K562 (cell line): Measurements from ENCODE around the gene CYCS. TPM values are rescaled to one million over a fixed set of nuclear protein-coding genes. Genes with fewer than 3 reads are reported as not detected.

ENCODE experiments used
- ATAC-seq: fragments of 200-7000 bp; cut with Tn5 transposase; 3 replicates; pipeline ENCODE4 v1.9.1; 2020; ENCODE audit warnings: moderate library complexity
- BruUV-seq: library from RNA; stranded (reverse); fragments of 400-500 nt; replicated peaks from 2 replicates; lab custom pipeline; 2021; lab: Mats Ljungman, UMichigan
- CTCF ChIA-PET: fragments of 300-600 bp; formaldehyde crosslinking; extraction: SDS; loops from one replicate; lab custom pipeline; 2021; ENCODE audit warnings: low intra/inter-chr PET ratio; lab: Yijun Ruan, JAX
- POLR2A ChIA-PET: fragments of 300-600, 350-650 bp; sonication (Branson Sonifier 250); formaldehyde crosslinking; extraction: SDS; loops from one replicate; lab custom pipeline; 2021; ENCODE audit warnings: antibody characterized with exemption, inconsistent platforms; lab: Yijun Ruan, JAX
- DNase-seq, 4 experiments: peaks; one replicate each; pipeline versions ENCODE4 v3.0.0 to v3.0.0-alpha.2; 2011 to 2018; ENCODE audit warnings: low spot score in 3 of 4, mixed read lengths in 3 of 4; ENCODE audit errors: extremely low read depth in 1 of 4
- FAIRE-seq: peaks from 2 replicates; lab custom pipeline; 2011; peaks lifted over from hg19 to GRCh38; lab: Jason Lieb, UNC
- H2AFZ ChIP-seq: 2 replicates; pipeline ENCODE4 v1.6.0; 2011; ENCODE audit warnings: low read depth, low read length, control low read depth, inconsistent platforms
- H3K27ac ChIP-seq: fragments of 200-600 bp; 3 replicates; pipeline ENCODE4 v1.8.0; 2011; ENCODE audit warnings: low read depth, mild to moderate bottlenecking, control low read depth, inconsistent platforms, low read length, moderate library complexity, mixed read lengths; ENCODE audit errors: extremely low read depth
- H3K27me3 ChIP-seq, 2 experiments: fragments of 300-600 bp in 1 of 2; 2 replicates in 1 of 2; 3 replicates in 1 of 2; pipeline versions ENCODE4 v1.6.0 to v1.8.0; 2011; ENCODE audit warnings: inconsistent platforms in 2 of 2, low read length in 2 of 2, mild to moderate bottlenecking in 1 of 2, mixed read lengths in 1 of 2, moderate library complexity in 1 of 2; ENCODE audit not compliant: control insufficient read depth in 2 of 2, insufficient read depth in 2 of 2
- H3K36me3 ChIP-seq: fragments of 300-600 bp; 3 replicates; pipeline ENCODE4 v1.8.0; 2011; ENCODE audit warnings: mild to moderate bottlenecking, low read length, inconsistent platforms; ENCODE audit not compliant: control insufficient read depth, insufficient read depth
- H3K4me1 ChIP-seq, 2 experiments: fragments of 200-600 bp in 1 of 2; replicated peaks in 1 of 2; 2 replicates in 1 of 2; 3 replicates in 1 of 2; pipeline versions ENCODE4 v1.5.1 to v1.8.0; 2011; ENCODE audit warnings: inconsistent platforms in 2 of 2, low read length in 2 of 2, mild to moderate bottlenecking in 1 of 2, mixed read lengths in 1 of 2, moderate library complexity in 1 of 2; ENCODE audit not compliant: control insufficient read depth in 2 of 2, insufficient read depth in 2 of 2
- H3K4me2 ChIP-seq: 2 replicates; pipeline ENCODE4 v1.6.1; 2011; ENCODE audit warnings: low read length, control low read depth, inconsistent platforms, mixed read lengths; ENCODE audit not compliant: insufficient read depth
- H3K4me3 ChIP-seq: fragments of 200-600 bp; sonication (generic), shearing (Covaris generic); 2 replicates; pipeline ENCODE4 v1.5.1; 2016; ENCODE audit warnings: control low read depth, inconsistent platforms
- H3K79me2 ChIP-seq: fragments of 200-600 bp; 3 replicates; pipeline ENCODE4 v1.8.0; 2011; ENCODE audit warnings: low read length, inconsistent platforms; ENCODE audit not compliant: control insufficient read depth, insufficient read depth
- H3K9ac ChIP-seq, 2 experiments: 2 replicates each; pipeline versions ENCODE4 v1.6.0 to v1.6.1; 2011; ENCODE audit warnings: low read depth in 2 of 2, low read length in 2 of 2, control low read depth in 1 of 2, inconsistent platforms in 1 of 2, mild to moderate bottlenecking in 1 of 2, mixed read lengths in 1 of 2; ENCODE audit not compliant: insufficient read depth in 1 of 2
- H3K9me1 ChIP-seq: one replicate; pipeline ENCODE4 v1.6.0; 2011; ENCODE audit warnings: inconsistent platforms, mild to moderate bottlenecking, low read length, moderate library complexity; ENCODE audit not compliant: control insufficient read depth, insufficient read depth
- H3K9me3 ChIP-seq: replicated peaks from 2 replicates; pipeline ENCODE4 v1.5.1; 2011; ENCODE audit warnings: low read depth, low read length, inconsistent platforms; ENCODE audit not compliant: control insufficient read depth, insufficient read depth
- H4K20me1 ChIP-seq: replicated peaks from 2 replicates; pipeline ENCODE4 v1.6.1; 2011; ENCODE audit warnings: low read length, inconsistent platforms, mixed read lengths; ENCODE audit not compliant: control insufficient read depth, insufficient read depth
- ARID3A ChIP-seq: IDR thresholded peaks from 2 replicates; pipeline ENCODE4 v1.6.1; 2012; ENCODE audit warnings: low read depth, low read length, improper control_type of control experiment, borderline replicate concordance
- C11orf30 ChIP-seq: fragments of 450-650 bp; IDR thresholded peaks from 2 replicates; pipeline ENCODE4 v1.6.1; 2016; ENCODE audit warnings: low read depth, mild to moderate bottlenecking
- GABPB2 ChIP-seq: fragments of 250-450 bp; sonication (Bioruptor Pico); conservative IDR thresholded peaks from 2 replicates; pipeline ENCODE4 v1.5.1; 2021; ENCODE audit warnings: mild to moderate bottlenecking
- PHB2 ChIP-seq: fragments of 450-650 bp; IDR thresholded peaks from 2 replicates; pipeline ENCODE4 v1.6.1; 2017; ENCODE audit warnings: low read depth
- SRSF9 ChIP-seq: fragments of 200-400 bp; formaldehyde crosslinking; IDR thresholded peaks from 2 replicates; pipeline ENCODE4 v1.6.1; 2017; ENCODE audit warnings: low read depth, low read length, borderline replicate concordance
- ZKSCAN3 ChIP-seq: fragments of 250-450 bp; sonication (Bioruptor Pico); IDR thresholded peaks from 2 replicates; pipeline ENCODE4 v1.4.0; 2020
- ZNF699 ChIP-seq: fragments of 250-450 bp; sonication (Bioruptor Pico); IDR thresholded peaks from 2 replicates; pipeline ENCODE4 v1.8.0; 2021; ENCODE audit warnings: mild to moderate bottlenecking, moderate library complexity; ENCODE audit not compliant: insufficient replicate concordance
- ZNF79 ChIP-seq: fragments of 250-450 bp; sonication (Bioruptor Pico); IDR thresholded peaks from 2 replicates; pipeline ENCODE4 v1.4.0; 2020; ENCODE audit warnings: low read depth, mild to moderate bottlenecking, moderate library complexity
- WGBS: fragments of 100-300 bp; shearing (Covaris generic); methylation state at CpG from one replicate; pipeline ENCODE4 v1.1.6; 2016; ENCODE audit warnings: low coverage, mixed read lengths; ENCODE audit not compliant: insufficient coverage; ENCODE audit errors: missing lambda C conversion rate; 5-methylcytosine and 5-hydroxymethylcytosine counted together
- in situ Hi-C: fragments of 300-500 bp; cut with MboI; formaldehyde crosslinking; loops from 4 replicates; pipeline ENCODE4 v1.15.0; 2018; ENCODE audit warnings: inconsistent platforms, mixed read lengths
- intact Hi-C: fragments of 100-400 bp; cut with micrococcal nuclease; formaldehyde crosslinking; loops from 2 replicates; pipeline ENCODE4 v1.14.2; 2022
- polyA plus RNA-seq, 8 experiments: library from polyadenylated mRNA; depleted of rRNA in 4 of 8; stranded (reverse) in 5 of 8; unstranded in 3 of 8; fragments of >200 nt; fragmentation: Nextera tagmentation in 2 of 8; fragmentation: Illumina TruSeq in 1 of 8; extraction: Ambion mirVana in 2 of 8; extraction: Trizol in 1 of 8; gene quantifications; 2 replicates each; pipeline versions ENCODE4 v1.2.1 to v1.2.3, GENCODE V29; 2011 to 2014; ENCODE audit warnings: inconsistent platforms in 1 of 8, missing spikeins in 1 of 8
- total RNA-seq, 7 experiments: library from RNA; depleted of rRNA in 6 of 7; stranded (reverse); fragments of >200 nt in 6 of 7; fragmentation: Illumina TruSeq in 2 of 7; extraction: Trizol in 2 of 7; gene quantifications; 2 replicates each; pipeline versions ENCODE4 v1.2.1 to v1.2.3, GENCODE V29; 2011 to 2021; ENCODE audit warnings: low replicate concordance in 1 of 7
- TF ChIP-seq, protein P1 (sequence below): fragments of 450-650 bp; IDR thresholded peaks from 2 replicates; pipeline ENCODE4 v1.6.1; 2014; ENCODE audit warnings: low read depth, mild to moderate bottlenecking, moderate library complexity, borderline replicate concordance
- TF ChIP-seq, protein P2 (sequence below): sonication (generic); formaldehyde crosslinking; IDR thresholded peaks from 2 replicates; pipeline ENCODE4 v1.8.1; 2022; ENCODE audit warnings: missing genetic modification reagents
- TF ChIP-seq, protein P3 (sequence below): fragments of 250-450 bp; sonication (Bioruptor Pico); IDR thresholded peaks from 2 replicates; pipeline ENCODE4 v1.8.0; 2022; ENCODE audit warnings: moderate library complexity, mild to moderate bottlenecking, inconsistent platforms
- TF ChIP-seq, protein P4 (sequence below): fragments of 250-450 bp; sonication (Bioruptor Pico); IDR thresholded peaks from 2 replicates; pipeline ENCODE4 v1.4.0; 2020; ENCODE audit warnings: borderline replicate concordance

Gene CYCS
- total and polyA plus RNA-seq, 9 of the 15 experiments (the other 6 are each of a cell fraction or from before 2014, with no cell fraction given): 206 to 1,425 (median 438) TPM

DNA sequence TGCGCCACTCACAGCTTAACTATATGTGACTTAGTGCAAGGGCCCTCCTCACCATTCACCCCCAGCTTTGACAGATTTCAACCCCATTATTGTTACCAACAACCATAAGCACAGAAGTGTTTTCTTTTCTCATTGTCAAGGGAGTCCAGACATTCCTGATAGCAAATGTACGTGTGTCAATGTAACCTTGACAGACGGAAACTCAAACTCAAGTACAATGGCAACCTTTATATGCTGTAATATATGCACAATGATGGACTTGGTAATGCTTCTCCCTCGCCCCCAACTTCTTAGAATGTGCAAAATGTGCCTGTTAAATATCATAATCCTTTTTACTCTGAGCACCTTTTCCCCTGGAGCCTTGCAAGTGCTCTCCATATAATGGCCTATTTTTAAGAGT lies 34.7 kb downstream of the CYCS start (continued):
- TF ChIP-seq ARID3A: no peak
- TF ChIP-seq, protein P1, sequence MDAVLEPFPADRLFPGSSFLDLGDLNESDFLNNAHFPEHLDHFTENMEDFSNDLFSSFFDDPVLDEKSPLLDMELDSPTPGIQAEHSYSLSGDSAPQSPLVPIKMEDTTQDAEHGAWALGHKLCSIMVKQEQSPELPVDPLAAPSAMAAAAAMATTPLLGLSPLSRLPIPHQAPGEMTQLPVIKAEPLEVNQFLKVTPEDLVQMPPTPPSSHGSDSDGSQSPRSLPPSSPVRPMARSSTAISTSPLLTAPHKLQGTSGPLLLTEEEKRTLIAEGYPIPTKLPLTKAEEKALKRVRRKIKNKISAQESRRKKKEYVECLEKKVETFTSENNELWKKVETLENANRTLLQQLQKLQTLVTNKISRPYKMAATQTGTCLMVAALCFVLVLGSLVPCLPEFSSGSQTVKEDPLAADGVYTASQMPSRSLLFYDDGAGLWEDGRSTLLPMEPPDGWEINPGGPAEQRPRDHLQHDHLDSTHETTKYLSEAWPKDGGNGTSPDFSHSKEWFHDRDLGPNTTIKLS: no peak
- no peak for TF ChIP-seq GABPB2 (CRISPR knock-in tag)
- TF ChIP-seq C11orf30: no peak
- TF ChIP-seq ZNF699 (CRISPR knock-in tag): no peak

GRCh38 chr7:25087855-25088254 lies 37.2 kb downstream of the CYCS start:
- Histone ChIP-seq H3K4me3 (no peak overlapping the region), H3K9me3 (no peaks in the 10 kb centered on the region), H3K9me1 (no peaks in the 10 kb centered on the region), H3K36me3 (no peaks in the 10 kb centered on the region), H3K4me1 (no peaks in the 10 kb centered on the region), H3K79me2 (no peaks in the 10 kb centered on the region), H2AFZ (no peak overlapping the region), H3K4me2 (no peak overlapping the region), H3K27me3 (no peaks in the 10 kb centered on the region), H3K27ac (no peak overlapping the region), H3K9ac (no peak overlapping the region), H4K20me1 (no peaks in the 10 kb centered on the region)
- BruUV-seq: no TSS peak
- DNase-seq (no peak), ATAC-seq (no peak), FAIRE-seq (no peak)
- ChIA-PET CTCF (no interaction called here), POLR2A (no interaction called here)
- 11% methylated on average over 2 of the region's 2 CpGs for WGBS
- in situ Hi-C loops (loop anchor here (25.0 kb wide), 1 partner anchor 1526 kb away; no protein-coding TSS in a partner anchor), intact Hi-C loops (no loop called here)
- TF ChIP-seq SRSF9 (no peak), ZNF79 (no peak), C11orf30 (no peak), ZKSCAN3 (CRISPR knock-in tag) (no peak), PHB2 (no peak)
- TF ChIP-seq, protein P2, sequence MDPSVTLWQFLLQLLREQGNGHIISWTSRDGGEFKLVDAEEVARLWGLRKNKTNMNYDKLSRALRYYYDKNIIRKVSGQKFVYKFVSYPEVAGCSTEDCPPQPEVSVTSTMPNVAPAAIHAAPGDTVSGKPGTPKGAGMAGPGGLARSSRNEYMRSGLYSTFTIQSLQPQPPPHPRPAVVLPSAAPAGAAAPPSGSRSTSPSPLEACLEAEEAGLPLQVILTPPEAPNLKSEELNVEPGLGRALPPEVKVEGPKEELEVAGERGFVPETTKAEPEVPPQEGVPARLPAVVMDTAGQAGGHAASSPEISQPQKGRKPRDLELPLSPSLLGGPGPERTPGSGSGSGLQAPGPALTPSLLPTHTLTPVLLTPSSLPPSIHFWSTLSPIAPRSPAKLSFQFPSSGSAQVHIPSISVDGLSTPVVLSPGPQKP (CRISPR knock-in tag): no peak
- TF ChIP-seq, protein P3, sequence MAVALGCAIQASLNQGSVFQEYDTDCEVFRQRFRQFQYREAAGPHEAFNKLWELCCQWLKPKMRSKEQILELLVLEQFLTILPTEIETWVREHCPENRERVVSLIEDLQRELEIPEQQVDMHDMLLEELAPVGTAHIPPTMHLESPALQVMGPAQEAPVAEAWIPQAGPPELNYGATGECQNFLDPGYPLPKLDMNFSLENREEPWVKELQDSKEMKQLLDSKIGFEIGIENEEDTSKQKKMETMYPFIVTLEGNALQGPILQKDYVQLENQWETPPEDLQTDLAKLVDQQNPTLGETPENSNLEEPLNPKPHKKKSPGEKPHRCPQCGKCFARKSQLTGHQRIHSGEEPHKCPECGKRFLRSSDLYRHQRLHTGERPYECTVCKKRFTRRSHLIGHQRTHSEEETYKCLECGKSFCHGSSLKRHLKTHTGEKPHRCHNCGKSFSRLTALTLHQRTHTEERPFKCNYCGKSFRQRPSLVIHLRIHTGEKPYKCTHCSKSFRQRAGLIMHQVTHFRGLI (CRISPR knock-in tag): no peak
- TF ChIP-seq, protein P4, sequence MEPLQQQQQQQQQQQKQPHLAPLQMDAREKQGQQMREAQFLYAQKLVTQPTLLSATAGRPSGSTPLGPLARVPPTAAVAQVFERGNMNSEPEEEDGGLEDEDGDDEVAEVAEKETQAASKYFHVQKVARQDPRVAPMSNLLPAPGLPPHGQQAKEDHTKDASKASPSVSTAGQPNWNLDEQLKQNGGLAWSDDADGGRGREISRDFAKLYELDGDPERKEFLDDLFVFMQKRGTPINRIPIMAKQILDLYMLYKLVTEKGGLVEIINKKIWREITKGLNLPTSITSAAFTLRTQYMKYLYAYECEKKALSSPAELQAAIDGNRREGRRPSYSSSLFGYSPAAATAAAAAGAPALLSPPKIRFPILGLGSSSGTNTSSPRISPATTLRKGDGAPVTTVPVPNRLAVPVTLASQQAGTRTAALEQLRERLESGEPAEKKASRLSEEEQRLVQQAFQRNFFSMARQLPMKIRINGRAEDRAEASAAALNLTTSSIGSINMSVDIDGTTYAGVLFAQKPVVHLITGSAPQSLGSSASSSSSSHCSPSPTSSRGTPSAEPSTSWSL (CRISPR knock-in tag): no peak
